ENCODE data around the gene KAZN.

The KAZN gene

GRCh38 chr1:15060104-15060503 lies 461.6 kb downstream of the KAZN start:
- peak overlapping the region in 1 of 2 experiments; percentile 7 for H3K14ac ChIP-seq (ENCODE audit: low read length in 2 of 2)
- H3K9me3 ChIP-seq (ENCODE audit: control insufficient read depth, low read length), result peaks cover 8% of the 10 kb centered on the region
- no peak overlapping the region for H3K4me2 ChIP-seq (ENCODE audit: low read length, poor library complexity, severe bottlenecking)
- H4K91ac ChIP-seq (ENCODE audit: low read length), result no peak overlapping the region
- H2AK5ac ChIP-seq (ENCODE audit: low read length, severe bottlenecking), result no peak overlapping the region
- H3K18ac ChIP-seq (ENCODE audit: low read depth in 1 of 2, low read length in 2 of 2), result no peak overlapping the region
- H3K36me3 ChIP-seq (ENCODE audit: control insufficient read depth in 1 of 2, insufficient read depth in 2 of 2, low read depth in 1 of 2, low read length in 2 of 2), result peaks cover 62 to 85% of the 10 kb centered on the region in 2 experiments
- no peaks in the 10 kb centered on the region for H3K27me3 ChIP-seq (ENCODE audit: control insufficient read depth in 1 of 2, insufficient read depth in 1 of 2, low read length in 2 of 2)
- no peak overlapping the region for H3K9ac ChIP-seq (ENCODE audit: low read length)
- no peak overlapping the region for H2BK15ac ChIP-seq (ENCODE audit: low read depth, poor library complexity, severe bottlenecking)
- no peak overlapping the region for H2BK5ac ChIP-seq (ENCODE audit: low read depth, low read length, poor library complexity, severe bottlenecking)
- DNase-seq, result no peak
- peak overlapping the region in 1 of 2 experiments; percentile 11 for H2BK12ac ChIP-seq (ENCODE audit: low read length in 2 of 2)
- H3K4ac ChIP-seq (ENCODE audit: low read depth in 1 of 2, low read length in 2 of 2), result no peak overlapping the region
- H3K79me1 ChIP-seq (replicated peaks; ENCODE audit: low read length, poor library complexity, severe bottlenecking), result peaks cover 8% of the 10 kb centered on the region
- no peak overlapping the region for H4K8ac ChIP-seq (ENCODE audit: low read length)
- H3K4me3 ChIP-seq (ENCODE audit: insufficient read depth in 1 of 2, low read depth in 1 of 2, low read length in 2 of 2), result no peak overlapping the region
- no peak overlapping the region for H3K27ac ChIP-seq (ENCODE audit: low read length, poor library complexity, severe bottlenecking)
- WGBS, result 92% methylated on average over 23 of the region's 25 CpGs
- no peak overlapping the region for H2BK120ac ChIP-seq (ENCODE audit: low read depth, low read length)
- H2AFZ ChIP-seq (ENCODE audit: low read depth, low read length), result no peak overlapping the region
- H3K4me1 ChIP-seq (ENCODE audit: control insufficient read depth, insufficient read depth, low read depth, low read length), result peaks cover 6% of the 10 kb centered on the region
- no peak overlapping the region for H3K23ac ChIP-seq (ENCODE audit: low read length in 2 of 2)

- H2BK120ac ChIP-seq (ENCODE audit: low read depth, low read length), result no peak overlapping the region
- no peaks in the 10 kb centered on the region for H3K27me3 ChIP-seq (ENCODE audit: control insufficient read depth in 1 of 2, insufficient read depth in 1 of 2, low read length in 2 of 2)
- no peak for DNase-seq
- no peak overlapping the region for H4K8ac ChIP-seq (ENCODE audit: low read length)
- H3K27ac ChIP-seq (ENCODE audit: low read length, poor library complexity, severe bottlenecking), result no peak overlapping the region
- H3K4ac ChIP-seq (ENCODE audit: low read depth in 1 of 2, low read length in 2 of 2), result no peak overlapping the region
- H2BK5ac ChIP-seq (ENCODE audit: low read depth, low read length, poor library complexity, severe bottlenecking), result no peak overlapping the region
- H3K9ac ChIP-seq (ENCODE audit: low read length), result no peak overlapping the region
- no peak overlapping the region for H2BK15ac ChIP-seq (ENCODE audit: low read depth, poor library complexity, severe bottlenecking)
- no peak overlapping the region for H2AFZ ChIP-seq (ENCODE audit: low read depth, low read length)
- no peak overlapping the region for H3K4me2 ChIP-seq (ENCODE audit: low read length, poor library complexity, severe bottlenecking)
- no peak overlapping the region for H2AK5ac ChIP-seq (ENCODE audit: low read length, severe bottlenecking)
- peak overlapping the region; percentile 53 for H4K91ac ChIP-seq (ENCODE audit: low read length)
- peaks cover 2% of the 10 kb centered on the region for H3K4me1 ChIP-seq (ENCODE audit: control insufficient read depth, insufficient read depth, low read depth, low read length)
- WGBS, result 90% methylated on average over 6 of the region's 6 CpGs
- no peak overlapping the region for H3K23ac ChIP-seq (ENCODE audit: low read length in 2 of 2)
- peaks cover 8% of the 10 kb centered on the region for H3K9me3 ChIP-seq (ENCODE audit: control insufficient read depth, low read length)
- H3K36me3 ChIP-seq (ENCODE audit: control insufficient read depth in 1 of 2, insufficient read depth in 2 of 2, low read depth in 1 of 2, low read length in 2 of 2), result peaks cover 60 to 82% of the 10 kb centered on the region in 2 experiments
- H3K79me1 ChIP-seq (replicated peaks; ENCODE audit: low read length, poor library complexity, severe bottlenecking), result peaks cover 12% of the 10 kb centered on the region
- no peak overlapping the region for H3K18ac ChIP-seq (ENCODE audit: low read depth in 1 of 2, low read length in 2 of 2)
- no peak overlapping the region for H3K14ac ChIP-seq (ENCODE audit: low read length in 2 of 2)
- no peak overlapping the region for H3K4me3 ChIP-seq (ENCODE audit: insufficient read depth in 1 of 2, low read depth in 1 of 2, low read length in 2 of 2)
- no peak overlapping the region for H2BK12ac ChIP-seq (ENCODE audit: low read length in 2 of 2)
Measured at GRCh38 chr1:15062479-15063099, 464.1 kb downstream of the KAZN start.

GRCh38 chr1:15063346-15063745 lies 464.9 kb downstream of the KAZN start:
- Histone ChIP-seq H4K91ac (ENCODE audit: low read length) (no peak overlapping the region), H3K23ac (ENCODE audit: low read length in 2 of 2) (no peak overlapping the region), H3K9me3 (ENCODE audit: control insufficient read depth, low read length) (peaks cover 8% of the 10 kb centered on the region), H3K27me3 (ENCODE audit: control insufficient read depth in 1 of 2, insufficient read depth in 1 of 2, low read length in 2 of 2) (no peaks in the 10 kb centered on the region), H3K4me3 (ENCODE audit: insufficient read depth in 1 of 2, low read depth in 1 of 2, low read length in 2 of 2) (no peak overlapping the region), H3K36me3 (ENCODE audit: control insufficient read depth in 1 of 2, insufficient read depth in 2 of 2, low read depth in 1 of 2, low read length in 2 of 2) (peaks cover 52 to 78% of the 10 kb centered on the region in 2 experiments), H3K4me1 (ENCODE audit: control insufficient read depth, insufficient read depth, low read depth, low read length) (peaks cover 2% of the 10 kb centered on the region), H3K79me1 (replicated peaks; ENCODE audit: low read length, poor library complexity, severe bottlenecking) (peaks cover 7% of the 10 kb centered on the region), H4K8ac (ENCODE audit: low read length) (no peak overlapping the region), H3K18ac (ENCODE audit: low read depth in 1 of 2, low read length in 2 of 2) (no peak overlapping the region), H2BK15ac (ENCODE audit: low read depth, poor library complexity, severe bottlenecking) (no peak overlapping the region), H3K4ac (ENCODE audit: low read depth in 1 of 2, low read length in 2 of 2) (no peak overlapping the region), H2AFZ (ENCODE audit: low read depth, low read length) (no peak overlapping the region), H2BK5ac (ENCODE audit: low read depth, low read length, poor library complexity, severe bottlenecking) (no peak overlapping the region), H2BK12ac (ENCODE audit: low read length in 2 of 2) (no peak overlapping the region), H2AK5ac (ENCODE audit: low read length, severe bottlenecking) (no peak overlapping the region), H3K27ac (ENCODE audit: low read length, poor library complexity, severe bottlenecking) (no peak overlapping the region), H3K9ac (ENCODE audit: low read length) (no peak overlapping the region), H3K4me2 (ENCODE audit: low read length, poor library complexity, severe bottlenecking) (no peak overlapping the region), H3K14ac (ENCODE audit: low read length in 2 of 2) (no peak overlapping the region), H2BK120ac (ENCODE audit: low read depth, low read length) (no peak overlapping the region)
- DNase-seq, result no peak
- WGBS, result 97% methylated on average over 7 of the region's 7 CpGs

- H3K27ac ChIP-seq (ENCODE audit: low read length, poor library complexity, severe bottlenecking), result no peak overlapping the region
- peaks cover 8% of the 10 kb centered on the region for H3K9me3 ChIP-seq (ENCODE audit: control insufficient read depth, low read length)
- no peak overlapping the region for H2AK5ac ChIP-seq (ENCODE audit: low read length, severe bottlenecking)
- no peaks in the 10 kb centered on the region for H3K27me3 ChIP-seq (ENCODE audit: control insufficient read depth in 1 of 2, insufficient read depth in 1 of 2, low read length in 2 of 2)
- no peak overlapping the region for H3K4me2 ChIP-seq (ENCODE audit: low read length, poor library complexity, severe bottlenecking)
- no peak overlapping the region for H3K4me3 ChIP-seq (ENCODE audit: insufficient read depth in 1 of 2, low read depth in 1 of 2, low read length in 2 of 2)
- DNase-seq, result no peak
- H2BK15ac ChIP-seq (ENCODE audit: low read depth, poor library complexity, severe bottlenecking), result no peak overlapping the region
- no peak overlapping the region for H3K23ac ChIP-seq (ENCODE audit: low read length in 2 of 2)
- no peak overlapping the region for H3K18ac ChIP-seq (ENCODE audit: low read depth in 1 of 2, low read length in 2 of 2)
- peaks cover 50 to 79% of the 10 kb centered on the region in 2 experiments for H3K36me3 ChIP-seq (ENCODE audit: control insufficient read depth in 1 of 2, insufficient read depth in 2 of 2, low read depth in 1 of 2, low read length in 2 of 2)
- no peak overlapping the region for H2BK12ac ChIP-seq (ENCODE audit: low read length in 2 of 2)
- no peak overlapping the region for H2BK5ac ChIP-seq (ENCODE audit: low read depth, low read length, poor library complexity, severe bottlenecking)
- H2BK120ac ChIP-seq (ENCODE audit: low read depth, low read length), result no peak overlapping the region
- no peak overlapping the region for H2AFZ ChIP-seq (ENCODE audit: low read depth, low read length)
- peaks cover 7% of the 10 kb centered on the region for H3K79me1 ChIP-seq (replicated peaks; ENCODE audit: low read length, poor library complexity, severe bottlenecking)
- no peak overlapping the region for H4K8ac ChIP-seq (ENCODE audit: low read length)
- H3K4ac ChIP-seq (ENCODE audit: low read depth in 1 of 2, low read length in 2 of 2), result no peak overlapping the region
- H4K91ac ChIP-seq (ENCODE audit: low read length), result no peak overlapping the region
- H3K4me1 ChIP-seq (ENCODE audit: control insufficient read depth, insufficient read depth, low read depth, low read length), result peaks cover 2% of the 10 kb centered on the region
- 95% methylated on average over 7 of the region's 7 CpGs for WGBS
- no peak overlapping the region for H3K9ac ChIP-seq (ENCODE audit: low read length)
- H3K14ac ChIP-seq (ENCODE audit: low read length in 2 of 2), result no peak overlapping the region
Measured at GRCh38 chr1:15063783-15064182, 465.3 kb downstream of the KAZN start.
